Activated CD4-positive, alpha-beta T cell treated with anti-CD3 and anti-CD28 coated beads, Interleukin-2, amount 10 ng/mL, durations not matched to agents 24 days and 14 days (primary cell): ENCODE results near the gene PTPRD. TPM values are rescaled to one million over a fixed set of nuclear protein-coding genes. Genes with fewer than 3 reads are reported as not detected.
A peak's percentile ranks its signal among the peaks of the same experiment; 100 is the strongest.
"Not testable (repeated sequence)": the region's sequence is repeated elsewhere in the genome, so short reads cannot be mapped to it uniquely, and the experiment has no call there.

ENCODE experiments used
- DNase-seq: peaks from one replicate; pipeline ENCODE4 v3.0.0; 2022
- H3K27ac Mint-ChIP-seq: one replicate; pipeline ENCODE4 v1.8.0; 2022; ENCODE audit warnings: mild to moderate bottlenecking, mixed read lengths
- H3K27me3 Mint-ChIP-seq: one replicate; pipeline ENCODE4 v1.8.0; 2022; ENCODE audit warnings: mixed read lengths
- H3K36me3 Mint-ChIP-seq: one replicate; pipeline ENCODE4 v1.8.0; 2022; ENCODE audit warnings: low read depth, mild to moderate bottlenecking, mixed read lengths
- H3K4me1 Mint-ChIP-seq: one replicate; pipeline ENCODE4 v1.8.0; 2021; ENCODE audit warnings: mixed read lengths
- H3K4me3 Mint-ChIP-seq: one replicate; pipeline ENCODE4 v1.8.0; 2022; ENCODE audit warnings: mild to moderate bottlenecking, moderate library complexity, mixed read lengths
- H3K9me3 Mint-ChIP-seq: one replicate; pipeline ENCODE4 v1.8.0; 2021; ENCODE audit warnings: mixed read lengths
- intact Hi-C: fragments of 100-400 bp; cut with micrococcal nuclease; formaldehyde crosslinking; loops from one replicate; pipeline ENCODE4 v1.15.1; 2023
- total RNA-seq: library from RNA; stranded (reverse); gene quantifications from 2 replicates; pipeline ENCODE4 v1.2.3, GENCODE V29; 2022

Gene PTPRD
- total RNA-seq, 1 donor from 2014 or later: not detected

DNA sequence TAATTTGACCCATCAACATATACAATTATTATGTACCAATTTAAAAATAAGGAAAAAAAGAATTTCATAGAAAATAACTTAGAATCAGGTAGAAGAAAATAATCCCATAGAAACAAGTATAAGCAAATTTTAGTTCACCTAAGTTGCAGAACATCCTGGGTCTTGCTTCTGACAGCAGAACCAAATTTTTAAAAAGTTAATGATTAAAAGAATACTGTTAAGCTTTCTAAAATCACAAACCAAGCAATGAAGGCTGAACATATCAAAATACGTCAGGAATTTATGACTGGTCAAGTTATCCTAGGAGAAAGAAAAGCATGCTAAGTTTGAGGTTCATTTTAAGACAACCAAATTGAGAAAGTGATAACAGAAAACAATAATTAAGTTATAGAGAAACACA, 650.9 kb downstream of the PTPRD start:
- Mint-ChIP-seq H3K36me3 (no peaks in the 10 kb centered on the region), H3K4me3 (no peak overlapping the region), H3K4me1 (no peaks in the 10 kb centered on the region), H3K27ac (no peak overlapping the region), H3K9me3 (no peaks in the 10 kb centered on the region), H3K27me3 (no peaks in the 10 kb centered on the region)
- no peak for DNase-seq
- intact Hi-C loops: no loop called here

DNA sequence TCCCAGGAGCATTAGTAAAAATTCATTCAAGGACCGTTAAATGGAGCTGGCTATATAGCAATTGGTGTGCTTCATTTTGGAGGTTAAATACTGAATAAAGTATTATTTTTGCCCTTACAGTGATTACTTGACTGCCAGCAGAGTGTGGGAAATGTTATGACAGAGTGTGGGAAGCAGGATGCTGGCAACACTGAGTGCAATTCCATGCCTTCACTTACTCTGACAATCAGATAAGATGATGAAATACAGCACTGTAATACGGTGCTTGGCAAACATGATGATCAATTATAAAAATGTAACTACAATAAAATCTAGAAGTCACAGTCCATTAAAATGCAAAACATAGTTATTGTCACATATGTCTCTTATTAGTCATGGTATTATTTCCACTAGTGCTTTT, 651.3 kb downstream of the PTPRD start:
- no peaks in the 10 kb centered on the region for H3K9me3 Mint-ChIP-seq
- H3K27ac Mint-ChIP-seq: no peak overlapping the region
- no peaks in the 10 kb centered on the region for H3K27me3 Mint-ChIP-seq
- intact Hi-C loops: no loop called here
- no peak overlapping the region for H3K4me3 Mint-ChIP-seq
- H3K4me1 Mint-ChIP-seq: no peaks in the 10 kb centered on the region
- H3K36me3 Mint-ChIP-seq: no peaks in the 10 kb centered on the region
- DNase-seq: no peak

DNA sequence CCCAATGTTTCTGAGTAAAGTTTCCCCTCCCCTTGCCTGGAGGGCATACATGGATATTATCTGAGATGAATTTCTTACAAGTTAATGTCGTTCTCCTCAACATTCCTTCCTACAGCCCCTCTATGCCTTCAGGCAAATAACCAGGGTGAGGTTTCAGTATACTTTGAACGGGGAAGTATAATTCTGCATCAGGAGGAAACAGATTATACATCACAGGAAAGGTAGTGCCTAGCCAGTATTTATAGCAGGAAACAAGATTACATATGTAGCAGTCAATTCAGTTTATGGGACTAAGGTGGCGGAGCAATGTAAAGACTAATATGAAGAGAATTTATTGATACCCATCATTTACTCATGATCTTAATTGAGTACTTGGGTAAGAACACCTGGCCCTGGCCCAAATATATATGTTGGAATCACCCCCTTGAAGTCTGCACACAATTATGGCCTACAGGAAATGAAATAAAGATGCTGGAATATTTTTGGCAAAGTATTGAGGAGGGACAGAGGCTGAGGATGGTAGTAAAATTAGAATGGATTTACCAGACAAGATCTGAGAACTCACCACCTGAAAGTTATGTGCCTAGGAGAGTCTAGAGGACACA, 661.1 kb downstream of the PTPRD start:
- Mint-ChIP-seq H3K4me1 (no peaks in the 10 kb centered on the region), H3K27me3 (no peaks in the 10 kb centered on the region), H3K4me3 (no peak overlapping the region), H3K36me3 (no peaks in the 10 kb centered on the region), H3K27ac (no peak overlapping the region), H3K9me3 (no peaks in the 10 kb centered on the region)
- intact Hi-C loops: no loop called here
- no peak for DNase-seq

- H3K4me1 Mint-ChIP-seq: no peaks in the 10 kb centered on the region
- H3K27me3 Mint-ChIP-seq: no peaks in the 10 kb centered on the region
- no peaks in the 10 kb centered on the region for H3K9me3 Mint-ChIP-seq
- no peak overlapping the region for H3K4me3 Mint-ChIP-seq
- no peaks in the 10 kb centered on the region for H3K36me3 Mint-ChIP-seq
- H3K27ac Mint-ChIP-seq: no peak overlapping the region
- intact Hi-C loops: no loop called here
- no peak for DNase-seq
Observed at GRCh38 chr9:9950813-9951212, 662.0 kb downstream of the PTPRD start.

DNA sequence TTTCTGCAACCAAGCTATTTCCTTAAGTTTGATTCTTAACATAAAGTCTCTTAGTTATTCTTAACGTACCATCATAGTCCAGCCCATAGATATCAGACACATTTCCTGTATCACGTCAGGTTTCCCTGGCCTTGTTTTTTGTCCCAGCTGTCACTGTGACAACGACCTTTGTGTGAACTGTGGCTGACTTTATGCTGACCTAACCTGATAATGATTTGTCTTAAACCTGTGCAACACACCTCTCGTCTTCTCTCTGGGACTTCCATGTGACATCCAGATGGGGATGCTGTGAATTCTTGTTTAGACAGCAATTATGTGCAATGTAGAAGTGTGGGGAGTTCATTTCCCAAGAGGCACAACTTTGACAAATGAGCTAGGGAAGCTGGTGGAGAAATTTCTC, 662.8 kb downstream of the PTPRD start:
- intact Hi-C loops: no loop called here

GRCh38 chr9:9949368-9949767, 663.4 kb downstream of the PTPRD start:
- H3K4me3 Mint-ChIP-seq: no peak overlapping the region
- H3K27me3 Mint-ChIP-seq: no peaks in the 10 kb centered on the region
- no peaks in the 10 kb centered on the region for H3K36me3 Mint-ChIP-seq
- intact Hi-C loops: no loop called here
- H3K27ac Mint-ChIP-seq: no peak overlapping the region
- no peaks in the 10 kb centered on the region for H3K9me3 Mint-ChIP-seq
- no peak for DNase-seq
- H3K4me1 Mint-ChIP-seq: no peaks in the 10 kb centered on the region

More for the DNA sequence above, 662.8 kb downstream of the PTPRD start:
- no peak for DNase-seq
- H3K36me3 Mint-ChIP-seq: no peaks in the 10 kb centered on the region
- H3K27ac Mint-ChIP-seq: no peak overlapping the region
- H3K9me3 Mint-ChIP-seq: no peaks in the 10 kb centered on the region
- H3K27me3 Mint-ChIP-seq: no peaks in the 10 kb centered on the region
- no peaks in the 10 kb centered on the region for H3K4me1 Mint-ChIP-seq
- H3K4me3 Mint-ChIP-seq: no peak overlapping the region

DNA sequence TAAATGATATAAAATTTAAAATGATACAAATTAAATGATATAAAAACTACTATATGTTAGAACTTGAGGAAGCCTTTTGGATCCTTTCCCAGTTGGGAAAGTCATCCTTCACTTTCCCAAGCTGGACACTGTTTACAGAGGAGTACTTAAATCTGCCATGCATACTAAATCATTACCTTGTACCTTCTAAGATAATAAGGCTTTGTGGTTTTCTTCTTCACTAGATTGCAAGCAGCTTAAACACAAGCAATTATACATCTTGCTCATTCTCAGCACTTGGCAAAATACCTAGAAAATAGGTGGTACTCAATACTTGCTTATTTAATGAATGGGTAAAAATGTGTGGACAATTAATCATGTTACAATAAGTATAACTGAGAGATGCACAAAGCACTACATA, 666.8 kb downstream of the PTPRD start:
- H3K36me3 Mint-ChIP-seq: no peaks in the 10 kb centered on the region
- no peak overlapping the region for H3K27ac Mint-ChIP-seq
- DNase-seq: no peak
- H3K9me3 Mint-ChIP-seq: no peaks in the 10 kb centered on the region
- H3K4me1 Mint-ChIP-seq: no peaks in the 10 kb centered on the region
- no peaks in the 10 kb centered on the region for H3K27me3 Mint-ChIP-seq
- intact Hi-C loops: no loop called here
- no peak overlapping the region for H3K4me3 Mint-ChIP-seq

DNA sequence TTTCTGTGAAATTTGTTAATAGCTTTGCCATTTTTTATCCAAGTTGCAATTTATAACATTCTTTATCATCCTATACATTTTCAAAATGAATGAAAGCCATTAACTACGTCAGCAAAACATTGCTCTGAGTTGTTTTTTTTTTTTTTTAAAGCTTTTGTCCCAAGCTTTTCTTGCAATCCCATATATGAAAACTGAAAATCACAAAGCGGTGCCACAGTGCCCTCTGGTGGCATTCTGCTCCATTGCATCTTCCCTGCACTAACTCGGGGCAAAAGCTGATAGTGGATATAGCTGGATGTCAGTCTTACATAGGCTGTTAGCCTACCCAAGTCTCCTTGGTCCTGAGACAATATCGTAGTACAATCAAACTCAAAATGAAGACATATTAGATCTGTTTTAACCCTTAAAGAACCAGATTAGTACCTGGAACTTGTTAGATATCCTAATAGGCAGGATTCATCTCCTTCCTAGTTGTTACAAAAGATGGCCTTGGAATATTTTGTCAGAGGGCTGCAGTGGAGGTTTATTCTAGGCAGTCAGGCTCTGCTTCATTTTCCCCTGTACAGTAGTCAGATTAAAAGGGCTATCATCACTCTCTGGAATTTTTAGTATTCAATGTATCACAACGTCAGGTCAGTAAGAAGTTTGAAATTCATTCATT, 669.9 kb downstream of the PTPRD start:
- Mint-ChIP-seq H3K9me3 (no peaks in the 10 kb centered on the region), H3K36me3 (no peaks in the 10 kb centered on the region), H3K27me3 (no peaks in the 10 kb centered on the region), H3K4me1 (no peaks in the 10 kb centered on the region), H3K27ac (no peak overlapping the region), H3K4me3 (no peak overlapping the region)
- intact Hi-C loops: loop anchor here (5.0 kb wide), 1 partner anchor 336 kb away; no protein-coding TSS in a partner anchor
- DNase-seq: peak; percentile 82

DNA sequence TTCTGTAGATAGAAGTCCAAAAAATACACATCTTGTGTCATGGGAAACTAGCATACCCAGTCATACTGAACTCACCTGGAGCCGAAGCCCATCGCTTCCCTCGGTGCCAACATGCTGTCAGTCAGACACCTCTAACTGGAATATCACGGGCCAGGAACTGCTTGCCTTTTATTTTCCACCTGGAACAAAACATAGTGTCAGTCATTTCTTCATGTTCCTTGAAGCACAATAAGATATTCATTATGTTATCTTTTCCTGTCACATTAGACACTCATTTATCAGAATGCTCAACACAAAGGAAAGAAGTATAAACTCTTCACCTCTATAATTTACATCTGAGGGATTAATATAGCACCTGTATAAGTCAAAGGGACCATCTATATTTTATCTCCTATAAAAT, 674.4 kb downstream of the PTPRD start:
- intact Hi-C loops: no loop called here
- no peaks in the 10 kb centered on the region for H3K27me3 Mint-ChIP-seq
- DNase-seq: no peak
- H3K4me1 Mint-ChIP-seq: no peaks in the 10 kb centered on the region
- no peaks in the 10 kb centered on the region for H3K36me3 Mint-ChIP-seq
- no peak overlapping the region for H3K27ac Mint-ChIP-seq
- no peak overlapping the region for H3K4me3 Mint-ChIP-seq
- H3K9me3 Mint-ChIP-seq: no peaks in the 10 kb centered on the region

- H3K4me3 Mint-ChIP-seq, H3K9me3 Mint-ChIP-seq, H3K27me3 Mint-ChIP-seq, intact Hi-C loops, H3K36me3 Mint-ChIP-seq, H3K27ac Mint-ChIP-seq, H3K4me1 Mint-ChIP-seq, DNase-seq: not testable (repeated sequence)
Observed at GRCh38 chr9:9931464-9931863, 681.3 kb downstream of the PTPRD start.

DNA sequence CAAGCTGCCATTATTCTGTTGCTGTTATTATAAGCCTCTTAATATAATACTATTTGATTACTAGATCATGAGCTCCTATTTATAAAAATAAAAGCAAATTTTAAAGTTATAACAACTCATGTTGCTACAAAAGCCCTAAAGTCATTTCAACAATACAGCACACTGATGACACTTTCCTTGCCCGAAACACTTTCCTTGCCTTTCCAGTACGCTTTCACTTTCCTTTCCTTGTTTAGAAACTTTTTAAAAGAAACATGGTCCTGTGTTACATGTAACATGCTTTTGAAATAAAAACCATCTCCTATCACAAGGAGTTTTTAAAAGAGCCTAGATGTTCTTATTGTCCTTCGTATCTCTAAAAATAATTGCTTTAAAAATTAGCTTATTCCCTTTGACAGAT, 688.4 kb downstream of the PTPRD start:
- Mint-ChIP-seq H3K27me3 (no peaks in the 10 kb centered on the region), H3K4me1 (no peaks in the 10 kb centered on the region), H3K27ac (no peak overlapping the region), H3K4me3 (no peak overlapping the region), H3K9me3 (no peaks in the 10 kb centered on the region), H3K36me3 (no peaks in the 10 kb centered on the region)
- intact Hi-C loops: no loop called here
- no peak for DNase-seq

DNA sequence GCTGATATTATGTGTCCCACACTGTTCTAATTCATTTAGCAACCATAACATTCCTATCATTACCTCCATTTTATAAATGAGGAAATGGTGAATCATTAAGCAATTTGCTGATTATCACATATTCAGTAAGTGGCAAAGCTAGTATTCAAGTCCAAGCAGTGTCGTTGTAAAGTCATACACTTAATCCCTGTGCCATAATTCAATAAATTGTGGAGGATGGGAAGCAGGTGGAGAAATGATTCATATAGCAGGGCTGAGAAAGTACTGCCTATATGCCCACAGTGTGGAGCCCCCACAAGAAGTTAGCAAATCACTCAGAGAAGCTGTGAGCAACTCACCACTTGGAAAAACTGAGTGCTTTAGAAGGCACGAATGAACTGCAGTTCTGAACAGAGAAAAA, 691.0 kb downstream of the PTPRD start:
- Mint-ChIP-seq H3K4me3 (no peak overlapping the region), H3K9me3 (no peaks in the 10 kb centered on the region), H3K27ac (no peak overlapping the region), H3K36me3 (no peaks in the 10 kb centered on the region), H3K4me1 (no peaks in the 10 kb centered on the region), H3K27me3 (no peaks in the 10 kb centered on the region)
- DNase-seq: no peak
- intact Hi-C loops: no loop called here

GRCh38 chr9:9920425-9921060, 692.3 kb downstream of the PTPRD start:
- no peaks in the 10 kb centered on the region for H3K36me3 Mint-ChIP-seq
- no peak for DNase-seq
- H3K9me3 Mint-ChIP-seq: no peaks in the 10 kb centered on the region
- no peak overlapping the region for H3K4me3 Mint-ChIP-seq
- no peak overlapping the region for H3K27ac Mint-ChIP-seq
- H3K4me1 Mint-ChIP-seq: no peaks in the 10 kb centered on the region
- no peaks in the 10 kb centered on the region for H3K27me3 Mint-ChIP-seq
- intact Hi-C loops: no loop called here

DNA sequence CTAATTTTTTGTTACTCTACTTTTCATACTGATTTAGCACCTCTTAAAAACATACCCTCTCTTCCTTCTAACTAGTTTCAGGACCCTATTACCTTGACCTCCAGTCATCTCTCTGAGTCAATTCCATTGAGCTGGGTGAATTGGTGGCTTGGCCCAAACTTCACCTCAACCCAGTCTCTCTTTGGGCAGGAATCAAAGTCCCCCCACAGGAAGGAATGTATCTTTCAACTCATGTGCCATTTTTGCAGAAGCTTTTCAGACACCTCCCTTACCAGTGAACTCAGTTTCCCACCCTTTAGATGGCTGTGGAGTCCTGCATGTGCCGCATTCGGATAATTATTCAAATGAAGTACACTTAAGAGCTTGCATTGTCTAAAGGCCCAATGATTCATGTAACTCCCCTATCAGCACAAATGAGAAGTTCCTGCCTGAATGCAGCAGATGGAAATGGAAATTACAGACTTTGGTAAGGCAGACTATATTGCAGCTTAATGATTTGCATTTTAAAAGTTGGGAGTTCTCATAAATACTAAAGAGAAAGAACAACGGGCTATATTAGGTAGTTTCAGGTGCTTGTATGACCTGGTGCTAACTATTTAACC, 693.5 kb downstream of the PTPRD start:
- Mint-ChIP-seq H3K36me3 (no peaks in the 10 kb centered on the region), H3K27me3 (no peaks in the 10 kb centered on the region), H3K4me1 (no peaks in the 10 kb centered on the region), H3K27ac (no peak overlapping the region), H3K9me3 (no peaks in the 10 kb centered on the region), H3K4me3 (no peak overlapping the region)
- intact Hi-C loops: no loop called here
- DNase-seq: no peak
